DND-41 (cell line): ENCODE measurements around the gene TSPAN18.

ENCODE experiments used
- ATAC-seq: fragments of 200-7000 bp; cut with Tn5 transposase; 3 replicates; pipeline ENCODE4 v1.9.1; 2021; ENCODE audit warnings: low read depth; ENCODE audit not compliant: insufficient read depth
- DNase-seq: peaks from one replicate; pipeline ENCODE4 v3.0.0-alpha.2; 2020
- H2AFZ ChIP-seq: 2 replicates; pipeline ENCODE4 v1.6.0; 2012; ENCODE audit warnings: low read depth, low read length
- H3K27ac ChIP-seq: 2 replicates; pipeline ENCODE4 v1.5.1; 2012; ENCODE audit warnings: low read length, inconsistent platforms
- H3K27me3 ChIP-seq: fragments of 200-600 bp; sonication (generic); 2 replicates; pipeline ENCODE4 v1.6.0; 2012; ENCODE audit warnings: low read length, mild to moderate bottlenecking, inconsistent platforms; ENCODE audit not compliant: insufficient read depth, poor library complexity
- H3K36me3 ChIP-seq: 2 replicates; pipeline ENCODE4 v1.5.1; 2012; ENCODE audit warnings: low read length, inconsistent platforms; ENCODE audit not compliant: insufficient read depth
- H3K4me1 ChIP-seq: 2 replicates; pipeline ENCODE4 v1.5.1; 2012; ENCODE audit warnings: mild to moderate bottlenecking, low read length; ENCODE audit not compliant: insufficient read depth
- H3K4me2 ChIP-seq: 2 replicates; pipeline ENCODE4 v1.6.0; 2012; ENCODE audit warnings: mild to moderate bottlenecking, moderate library complexity, low read length, inconsistent platforms; ENCODE audit not compliant: insufficient read depth
- H3K4me3 ChIP-seq, 2 experiments: fragments of 200-600 bp in 1 of 2; shearing (Covaris generic) in 1 of 2; 2 replicates each; pipeline ENCODE4 v1.5.1; 2012 to 2016; ENCODE audit warnings: inconsistent platforms in 2 of 2, low read length in 2 of 2, mild to moderate bottlenecking in 2 of 2, low read depth in 1 of 2, moderate library complexity in 1 of 2
- H3K79me2 ChIP-seq: 2 replicates; pipeline ENCODE4 v1.6.0; 2012; ENCODE audit warnings: low read length, inconsistent platforms; ENCODE audit not compliant: insufficient read depth
- H3K9ac ChIP-seq: 2 replicates; pipeline ENCODE4 v1.6.0; 2012; ENCODE audit warnings: low read depth, mild to moderate bottlenecking, inconsistent platforms, low read length, moderate library complexity
- H3K9me3 ChIP-seq: 2 replicates; pipeline ENCODE4 v1.5.1; 2012; ENCODE audit warnings: low read length, moderate library complexity, mild to moderate bottlenecking, inconsistent platforms; ENCODE audit not compliant: insufficient read depth, severe bottlenecking
- H4K20me1 ChIP-seq: 2 replicates; pipeline ENCODE4 v1.6.0; 2012; ENCODE audit warnings: low read length; ENCODE audit not compliant: insufficient read depth
- EZH2 ChIP-seq: IDR thresholded peaks from 3 replicates; pipeline ENCODE4 v1.6.1; 2012; ENCODE audit warnings: borderline replicate concordance, low read depth, mild to moderate bottlenecking, moderate library complexity, low read length, inconsistent platforms; ENCODE audit not compliant: severe bottlenecking
- TF ChIP-seq, protein P1 (sequence below): IDR thresholded peaks from 2 replicates; pipeline ENCODE4 v1.5.1; 2012; ENCODE audit warnings: borderline replicate concordance, low read length, moderate library complexity, mild to moderate bottlenecking; ENCODE audit not compliant: poor library complexity, severe bottlenecking; ENCODE audit errors: extremely low read depth

The TSPAN18 gene

DNA sequence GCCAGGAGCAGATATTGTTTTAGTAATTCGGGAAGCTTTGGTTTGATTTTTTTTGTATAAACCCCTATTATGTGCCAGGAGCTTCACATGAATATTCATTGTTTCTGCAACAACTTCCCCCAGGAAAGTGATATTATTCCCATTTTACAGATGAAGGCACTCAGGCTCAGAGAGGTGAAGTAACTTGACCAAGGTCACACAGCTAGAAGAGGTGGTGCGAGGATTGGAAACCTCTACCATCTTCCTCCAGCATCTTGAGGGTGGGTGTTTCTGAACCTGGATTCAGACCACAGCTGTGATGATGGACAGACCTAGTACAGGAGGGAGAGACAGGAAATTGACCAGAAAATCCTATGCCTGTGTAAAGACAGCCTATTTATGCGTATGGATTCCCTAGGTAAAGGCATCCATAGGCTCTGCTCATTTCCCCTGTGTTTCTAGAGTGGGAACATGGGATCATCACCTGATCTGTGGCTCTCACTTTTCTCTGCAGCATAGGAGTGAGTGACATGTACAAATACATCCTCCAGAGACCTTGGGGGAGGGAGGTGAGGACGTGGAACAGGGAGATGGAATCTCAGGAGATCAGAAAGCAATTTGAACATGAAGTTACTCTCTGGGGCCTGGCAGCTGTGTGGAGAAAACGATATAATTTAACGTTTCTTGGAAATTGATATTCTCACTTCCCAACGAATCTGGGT is 81.4 kb downstream of the TSPAN18 start:
- no peaks in the 10 kb centered on the region; the same call in 1 of the 2 replicates for H4K20me1 ChIP-seq
- H3K4me1 ChIP-seq: no peaks in the 10 kb centered on the region
- no peak for DNase-seq
- H3K4me3 ChIP-seq: no peak overlapping the region
- no peaks in the 10 kb centered on the region for H3K79me2 ChIP-seq
- no peak overlapping the region for H2AFZ ChIP-seq
- TF ChIP-seq, protein P1, sequence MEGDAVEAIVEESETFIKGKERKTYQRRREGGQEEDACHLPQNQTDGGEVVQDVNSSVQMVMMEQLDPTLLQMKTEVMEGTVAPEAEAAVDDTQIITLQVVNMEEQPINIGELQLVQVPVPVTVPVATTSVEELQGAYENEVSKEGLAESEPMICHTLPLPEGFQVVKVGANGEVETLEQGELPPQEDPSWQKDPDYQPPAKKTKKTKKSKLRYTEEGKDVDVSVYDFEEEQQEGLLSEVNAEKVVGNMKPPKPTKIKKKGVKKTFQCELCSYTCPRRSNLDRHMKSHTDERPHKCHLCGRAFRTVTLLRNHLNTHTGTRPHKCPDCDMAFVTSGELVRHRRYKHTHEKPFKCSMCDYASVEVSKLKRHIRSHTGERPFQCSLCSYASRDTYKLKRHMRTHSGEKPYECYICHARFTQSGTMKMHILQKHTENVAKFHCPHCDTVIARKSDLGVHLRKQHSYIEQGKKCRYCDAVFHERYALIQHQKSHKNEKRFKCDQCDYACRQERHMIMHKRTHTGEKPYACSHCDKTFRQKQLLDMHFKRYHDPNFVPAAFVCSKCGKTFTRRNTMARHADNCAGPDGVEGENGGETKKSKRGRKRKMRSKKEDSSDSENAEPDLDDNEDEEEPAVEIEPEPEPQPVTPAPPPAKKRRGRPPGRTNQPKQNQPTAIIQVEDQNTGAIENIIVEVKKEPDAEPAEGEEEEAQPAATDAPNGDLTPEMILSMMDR: no peak
- TF ChIP-seq EZH2: no peak
- no peak overlapping the region for H3K9ac ChIP-seq
- no peak for ATAC-seq
- peaks cover 6% of the 10 kb centered on the region for H3K27me3 ChIP-seq
- H3K9me3 ChIP-seq: no peaks in the 10 kb centered on the region
- no peak overlapping the region for H3K27ac ChIP-seq
- H3K36me3 ChIP-seq: no peaks in the 10 kb centered on the region
- H3K4me2 ChIP-seq: no peak overlapping the region

DNA sequence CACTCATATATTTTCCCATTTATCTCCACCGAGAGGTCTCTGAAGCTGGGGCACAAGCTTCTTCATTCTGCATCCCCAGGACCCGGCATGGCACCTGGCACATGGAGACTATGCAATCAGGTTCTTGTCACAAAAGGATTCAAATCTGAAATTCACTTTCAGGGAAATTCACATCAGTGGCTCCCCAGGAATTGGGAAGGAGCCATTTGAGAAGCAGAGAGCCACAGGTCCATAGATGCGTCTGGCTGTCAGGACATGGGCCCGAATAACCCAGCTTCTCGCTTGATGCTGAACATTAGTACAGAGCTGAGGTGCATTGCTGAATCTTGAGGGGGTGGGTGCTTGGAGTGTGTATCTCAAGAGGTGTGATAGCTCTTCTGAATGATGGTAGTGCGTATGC is 82.5 kb downstream of the TSPAN18 start:
- TF ChIP-seq, protein P1: no peak
- no peak for TF ChIP-seq EZH2
- H3K4me2 ChIP-seq: no peak overlapping the region

DNA sequence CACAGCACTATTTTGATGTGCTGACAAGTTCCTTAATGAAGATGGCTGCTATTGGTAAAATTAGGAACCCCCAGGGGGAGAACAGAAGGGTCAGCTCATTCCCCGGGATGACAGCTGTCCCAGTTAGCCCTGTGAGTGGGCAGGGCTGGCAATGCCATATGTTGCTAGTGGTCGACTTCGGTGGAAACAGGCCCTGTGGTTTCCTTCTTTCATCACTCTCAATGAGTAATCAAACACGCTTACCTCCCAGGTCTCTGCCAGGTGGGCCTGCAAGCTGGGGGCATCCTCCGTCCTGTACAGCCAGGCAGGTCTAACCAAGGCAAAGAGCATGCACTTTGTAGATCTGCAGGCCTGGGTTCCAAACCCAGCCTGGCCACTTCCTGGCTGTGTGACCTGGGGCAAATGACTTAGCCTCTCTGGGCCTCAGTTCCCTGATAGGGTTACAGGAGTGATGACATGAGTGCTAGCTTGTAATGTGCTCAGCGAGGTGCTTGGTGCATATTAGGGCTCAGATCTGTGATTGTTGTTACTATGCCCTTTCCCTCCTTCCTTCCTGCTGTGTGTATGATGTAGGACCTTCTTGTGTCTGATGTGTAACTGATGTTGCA is 85.2 kb downstream of the TSPAN18 start:
- no peak overlapping the region for H3K4me2 ChIP-seq
- no peak overlapping the region for H3K9ac ChIP-seq
- H2AFZ ChIP-seq: no peak overlapping the region
- TF ChIP-seq, protein P1: no peak
- TF ChIP-seq EZH2: no peak
- no peaks in the 10 kb centered on the region; the same call in 1 of the 2 replicates for H4K20me1 ChIP-seq
- no peaks in the 10 kb centered on the region for H3K9me3 ChIP-seq
- no peak overlapping the region for H3K4me3 ChIP-seq
- ATAC-seq (no peak), DNase-seq (no peak)
- H3K36me3 ChIP-seq: no peaks in the 10 kb centered on the region
- no peaks in the 10 kb centered on the region for H3K4me1 ChIP-seq
- H3K27ac ChIP-seq: no peak overlapping the region
- no peaks in the 10 kb centered on the region for H3K27me3 ChIP-seq
- no peaks in the 10 kb centered on the region for H3K79me2 ChIP-seq

More for the DNA sequence above, 82.5 kb downstream of the TSPAN18 start:
- Histone ChIP-seq H4K20me1 (no peaks in the 10 kb centered on the region; the same call in 1 of the 2 replicates), H3K9me3 (no peaks in the 10 kb centered on the region), H3K4me1 (no peaks in the 10 kb centered on the region), H3K36me3 (no peaks in the 10 kb centered on the region), H3K9ac (no peak overlapping the region), H3K27ac (no peak overlapping the region), H3K4me3 (no peak overlapping the region), H3K79me2 (no peaks in the 10 kb centered on the region), H2AFZ (no peak overlapping the region), H3K27me3 (no peaks in the 10 kb centered on the region)
- no peak for DNase-seq
- no peak for ATAC-seq
